Colonic mucosa (tissue), 4 donors: ENCODE measurements around the gene PDZD2. TPM values are rescaled to one million over a fixed set of nuclear protein-coding genes. Genes with fewer than 3 reads are reported as not detected.

Experiments used
- DNase-seq: peaks from one replicate; pipeline ENCODE4 v3.0.0-alpha.2; 2020
- H3K27ac ChIP-seq: fragments of 200-600 bp; one replicate; pipeline ENCODE4 v1.8.0; 2021
- H3K27me3 ChIP-seq: fragments of 200-600 bp; one replicate; pipeline ENCODE4 v1.8.0; 2021
- H3K36me3 ChIP-seq: fragments of 200-600 bp; one replicate; pipeline ENCODE4 v1.8.0; 2021
- H3K4me1 ChIP-seq: fragments of 200-600 bp; one replicate; pipeline ENCODE4 v1.8.0; 2021; ENCODE audit warnings: mild to moderate bottlenecking
- H3K4me3 ChIP-seq: fragments of 200-600 bp; one replicate; pipeline ENCODE4 v1.8.0; 2021
- H3K9ac ChIP-seq, 2 donors: one replicate each; pipeline ENCODE4 v1.7.0; 2013; ENCODE audit warnings: control low read depth in 2 of 2, low read depth in 2 of 2, low read length in 2 of 2
- H3K9me3 ChIP-seq: fragments of 200-600 bp; one replicate; pipeline ENCODE4 v1.8.0; 2021
- intact Hi-C: fragments of 100-400 bp; cut with DNase I; formaldehyde crosslinking; loops from one replicate; pipeline ENCODE4 v1.14.1; 2022
- total RNA-seq, 2 donors: library from RNA; stranded (reverse); fragmentation: NEBNext Ultra II Directional in 1 of 2; extraction: Animal tissue kit (Norgen Biotek cat#: 25700) in 1 of 2; gene quantifications; one replicate each; pipeline ENCODE4 v1.2.1, GENCODE V29; 2021
- TF ChIP-seq, protein P1 (sequence below): fragments of 200-600 bp; IDR thresholded peaks from one replicate; pipeline ENCODE4 v1.8.0; 2022; ENCODE audit warnings: antibody characterized with exemption, mild to moderate bottlenecking
- donor health status: healthy.
- donor health status: DM: no; HTN: no; CAD: no.
- donor health status: DM: no; HTN: no; CAD: no.

Gene PDZD2
- total RNA-seq, 2 donors from 2014 or later: 1.8 to 2.3 TPM

GRCh38 chr5:32147959-32148358 lies 509.0 kb downstream of the PDZD2 start:
- Histone ChIP-seq H3K4me1 (peaks cover 18% of the 10 kb centered on the region), H3K36me3 (no peaks in the 10 kb centered on the region), H3K9ac (no peak overlapping the region), H3K4me3 (no peak overlapping the region), H3K27me3 (no peaks in the 10 kb centered on the region), H3K9me3 (no peaks in the 10 kb centered on the region), H3K27ac (no peak overlapping the region)
- TF ChIP-seq, protein P1, sequence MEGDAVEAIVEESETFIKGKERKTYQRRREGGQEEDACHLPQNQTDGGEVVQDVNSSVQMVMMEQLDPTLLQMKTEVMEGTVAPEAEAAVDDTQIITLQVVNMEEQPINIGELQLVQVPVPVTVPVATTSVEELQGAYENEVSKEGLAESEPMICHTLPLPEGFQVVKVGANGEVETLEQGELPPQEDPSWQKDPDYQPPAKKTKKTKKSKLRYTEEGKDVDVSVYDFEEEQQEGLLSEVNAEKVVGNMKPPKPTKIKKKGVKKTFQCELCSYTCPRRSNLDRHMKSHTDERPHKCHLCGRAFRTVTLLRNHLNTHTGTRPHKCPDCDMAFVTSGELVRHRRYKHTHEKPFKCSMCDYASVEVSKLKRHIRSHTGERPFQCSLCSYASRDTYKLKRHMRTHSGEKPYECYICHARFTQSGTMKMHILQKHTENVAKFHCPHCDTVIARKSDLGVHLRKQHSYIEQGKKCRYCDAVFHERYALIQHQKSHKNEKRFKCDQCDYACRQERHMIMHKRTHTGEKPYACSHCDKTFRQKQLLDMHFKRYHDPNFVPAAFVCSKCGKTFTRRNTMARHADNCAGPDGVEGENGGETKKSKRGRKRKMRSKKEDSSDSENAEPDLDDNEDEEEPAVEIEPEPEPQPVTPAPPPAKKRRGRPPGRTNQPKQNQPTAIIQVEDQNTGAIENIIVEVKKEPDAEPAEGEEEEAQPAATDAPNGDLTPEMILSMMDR: no peak
- intact Hi-C loops: no loop called here
- no peak for DNase-seq

- TF ChIP-seq, protein P1: no peak
- no peak overlapping the region for H3K9ac ChIP-seq
- H3K4me1 ChIP-seq: peaks cover 17% of the 10 kb centered on the region
- H3K36me3 ChIP-seq: no peaks in the 10 kb centered on the region
- no peaks in the 10 kb centered on the region for H3K27me3 ChIP-seq
- no peaks in the 10 kb centered on the region for H3K9me3 ChIP-seq
- H3K27ac ChIP-seq: no peak overlapping the region
- H3K4me3 ChIP-seq: no peak overlapping the region
- no peak for DNase-seq
- intact Hi-C loops: no loop called here
Measured at GRCh38 chr5:32150366-32150765, 511.4 kb downstream of the PDZD2 start.

DNA sequence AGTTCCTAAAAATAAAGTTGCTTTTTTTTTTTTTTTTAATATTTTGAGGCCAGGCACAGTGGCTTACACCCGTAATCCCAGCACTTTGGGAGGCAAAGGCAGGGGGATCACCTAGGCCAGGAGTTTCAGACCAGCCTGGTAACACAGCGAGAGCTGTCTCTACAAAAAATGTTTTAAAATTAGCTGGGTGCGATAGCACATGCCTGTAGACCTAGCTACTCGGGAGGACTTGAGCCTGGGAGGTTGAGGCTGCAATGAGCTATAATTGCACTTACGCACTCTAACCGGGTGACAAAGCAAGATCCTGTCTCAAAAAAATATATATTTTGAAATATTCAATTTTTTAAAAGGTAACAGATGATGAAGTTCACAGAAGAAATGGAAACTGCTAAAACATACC lies 512.3 kb downstream of the PDZD2 start:
- Histone ChIP-seq H3K27me3 (no peaks in the 10 kb centered on the region), H3K4me1 (peaks cover 11% of the 10 kb centered on the region), H3K9me3 (no peaks in the 10 kb centered on the region), H3K27ac (no peak overlapping the region), H3K9ac (no peak overlapping the region), H3K36me3 (no peaks in the 10 kb centered on the region), H3K4me3 (no peak overlapping the region)
- intact Hi-C loops: no loop called here
- DNase-seq: no peak
- TF ChIP-seq, protein P1: no peak

DNA sequence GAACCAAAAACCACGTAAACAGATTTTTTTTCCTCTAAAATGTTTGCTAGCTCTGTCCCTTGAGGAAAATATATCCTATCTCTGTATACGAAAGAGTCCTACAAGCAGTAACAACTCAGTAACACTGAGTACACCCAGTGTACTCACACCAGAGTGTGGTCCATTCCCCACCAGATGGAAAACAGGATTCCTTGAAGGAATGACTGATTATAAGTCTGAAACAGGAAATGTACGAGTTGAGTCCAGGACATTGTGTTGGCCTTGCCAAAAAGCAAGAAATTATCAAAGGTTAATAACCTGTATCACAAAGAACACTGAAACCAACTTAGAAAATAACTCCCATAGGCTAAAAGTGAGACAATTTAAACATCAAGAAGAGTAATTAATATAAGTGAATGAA lies 514.8 kb downstream of the PDZD2 start:
- H3K4me1 ChIP-seq: peaks cover 4% of the 10 kb centered on the region
- no peaks in the 10 kb centered on the region for H3K27me3 ChIP-seq
- TF ChIP-seq, protein P1: no peak
- no peak overlapping the region for H3K9ac ChIP-seq
- H3K27ac ChIP-seq: no peak overlapping the region
- intact Hi-C loops: no loop called here
- no peaks in the 10 kb centered on the region for H3K36me3 ChIP-seq
- no peak overlapping the region for H3K4me3 ChIP-seq
- no peak for DNase-seq
- H3K9me3 ChIP-seq: no peaks in the 10 kb centered on the region

DNA sequence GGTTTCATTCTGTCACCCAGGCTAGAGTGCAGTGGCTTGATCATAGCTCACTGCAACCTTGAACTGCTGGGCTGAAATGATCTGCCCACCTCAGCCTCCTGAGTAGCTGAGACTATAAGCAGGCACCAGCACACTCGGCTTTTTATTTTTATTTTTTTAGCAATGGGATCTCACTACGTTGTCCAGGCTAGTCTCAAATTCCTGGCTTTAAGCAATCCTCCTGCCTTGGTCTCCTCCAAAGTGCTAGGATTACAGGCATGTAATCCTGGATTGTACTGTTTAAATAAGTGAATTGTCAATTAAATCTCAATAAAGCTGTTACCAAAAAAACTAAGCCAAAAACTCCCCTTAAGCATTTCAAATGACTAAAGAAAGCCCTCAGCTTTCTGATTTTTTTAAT lies 516.3 kb downstream of the PDZD2 start:
- TF ChIP-seq, protein P1: no peak
- H3K27ac ChIP-seq: no peak overlapping the region
- no peak overlapping the region for H3K9ac ChIP-seq
- no peaks in the 10 kb centered on the region for H3K27me3 ChIP-seq
- H3K9me3 ChIP-seq: no peaks in the 10 kb centered on the region
- intact Hi-C loops: no loop called here
- no peak for DNase-seq
- H3K4me3 ChIP-seq: no peak overlapping the region
- peaks cover 4% of the 10 kb centered on the region for H3K4me1 ChIP-seq
- H3K36me3 ChIP-seq: no peaks in the 10 kb centered on the region

GRCh38 chr5:32156635-32157034 lies 517.7 kb downstream of the PDZD2 start:
- Histone ChIP-seq H3K4me1 (peaks cover 4% of the 10 kb centered on the region), H3K9ac (no peak overlapping the region), H3K4me3 (no peak overlapping the region), H3K36me3 (no peaks in the 10 kb centered on the region), H3K27ac (no peak overlapping the region), H3K27me3 (no peaks in the 10 kb centered on the region), H3K9me3 (no peaks in the 10 kb centered on the region)
- intact Hi-C loops: no loop called here
- DNase-seq: no peak
- TF ChIP-seq, protein P1: no peak
